H9 (cell line): ENCODE results near the gene URB1. TPM values are rescaled to one million over a fixed set of nuclear protein-coding genes. Genes with fewer than 3 reads are reported as not detected.

Source experiments
- DNase-seq: peaks from one replicate; pipeline ENCODE4 v3.0.0-alpha.2; 2017
- H2AFZ ChIP-seq: one replicate; pipeline ENCODE4 v1.6.1; 2013; ENCODE audit warnings: mild to moderate bottlenecking, low read length, control low read depth, moderate library complexity
- H2AK5ac ChIP-seq: 2 replicates; pipeline ENCODE4 v1.6.1; 2013; ENCODE audit warnings: low read length, control low read depth, mixed read lengths; ENCODE audit not compliant: insufficient read length
- H2BK120ac ChIP-seq: one replicate; pipeline ENCODE4 v1.6.1; 2013; ENCODE audit warnings: low read depth, mild to moderate bottlenecking, low read length, control low read depth, inconsistent platforms; ENCODE audit not compliant: poor library complexity, severe bottlenecking
- H2BK12ac ChIP-seq: 2 replicates; pipeline ENCODE4 v1.6.1; 2013; ENCODE audit warnings: low read length, control low read depth, mixed read lengths, low read depth; ENCODE audit not compliant: insufficient read length
- H2BK15ac ChIP-seq: 2 replicates; pipeline ENCODE4 v1.6.1; 2013; ENCODE audit warnings: low read depth, low read length, control low read depth
- H2BK20ac ChIP-seq: one replicate; pipeline ENCODE4 v1.6.1; 2013; ENCODE audit warnings: low read depth, mild to moderate bottlenecking, low read length, control low read depth, inconsistent platforms; ENCODE audit not compliant: poor library complexity, severe bottlenecking
- H2BK5ac ChIP-seq: 2 replicates; pipeline ENCODE4 v1.6.1; 2013; ENCODE audit warnings: low read length, control low read depth, mixed read lengths; ENCODE audit not compliant: insufficient read length
- H3K14ac ChIP-seq: 2 replicates; pipeline ENCODE4 v1.6.1; 2013; ENCODE audit warnings: low read length, control low read depth; ENCODE audit not compliant: insufficient read depth
- H3K18ac ChIP-seq: 2 replicates; pipeline ENCODE4 v1.6.1; 2013; ENCODE audit warnings: low read depth, mild to moderate bottlenecking, mixed read lengths, low read length, control low read depth; ENCODE audit not compliant: insufficient read length
- H3K23ac ChIP-seq: 2 replicates; pipeline ENCODE4 v1.6.1; 2013; ENCODE audit warnings: low read length, control low read depth, mixed read lengths, low read depth; ENCODE audit not compliant: insufficient read length
- H3K23me2 ChIP-seq: 2 replicates; pipeline ENCODE4 v1.6.1; 2013; ENCODE audit warnings: low read depth, mild to moderate bottlenecking, mixed read lengths, low read length, control low read depth; ENCODE audit not compliant: insufficient read length, poor library complexity, severe bottlenecking
- H3K27ac ChIP-seq: 2 replicates; pipeline ENCODE4 v1.5.1; 2013; ENCODE audit warnings: low read length, control low read depth, mixed read lengths, low read depth; ENCODE audit not compliant: insufficient read length
- H3K27me3 ChIP-seq: 2 replicates; pipeline ENCODE4 v1.6.1; 2013; ENCODE audit warnings: low read length, control low read depth, inconsistent platforms; ENCODE audit not compliant: insufficient read depth
- H3K4ac ChIP-seq: 2 replicates; pipeline ENCODE4 v1.6.1; 2013; ENCODE audit warnings: low read depth, mild to moderate bottlenecking, control low read depth, inconsistent platforms, low read length, moderate library complexity
- H3K4me1 ChIP-seq: 2 replicates; pipeline ENCODE4 v1.6.1; 2013; ENCODE audit warnings: low read length, control low read depth, inconsistent platforms; ENCODE audit not compliant: insufficient read depth
- H3K4me2 ChIP-seq: 2 replicates; pipeline ENCODE4 v1.6.1; 2013; ENCODE audit warnings: low read length, control low read depth, mixed read lengths; ENCODE audit not compliant: insufficient read length, insufficient read depth
- H3K56ac ChIP-seq: 2 replicates; pipeline ENCODE4 v1.6.1; 2013; ENCODE audit warnings: low read depth, mild to moderate bottlenecking, mixed read lengths, low read length, control low read depth; ENCODE audit not compliant: insufficient read length
- H3K79me1 ChIP-seq: 2 replicates; pipeline ENCODE4 v1.6.1; 2013; ENCODE audit warnings: low read depth, mild to moderate bottlenecking, moderate library complexity, low read length, control low read depth, inconsistent platforms; ENCODE audit not compliant: insufficient read depth, poor library complexity, severe bottlenecking
- H3K79me2 ChIP-seq: 2 replicates; pipeline ENCODE4 v1.6.1; 2013; ENCODE audit warnings: low read length, control low read depth, inconsistent platforms; ENCODE audit not compliant: insufficient read depth
- H3K9ac ChIP-seq: 2 replicates; pipeline ENCODE4 v1.6.1; 2013; ENCODE audit warnings: low read length, control low read depth, mixed read lengths; ENCODE audit not compliant: insufficient read length; ENCODE audit errors: extremely low read depth
- H3K9me3 ChIP-seq: one replicate; pipeline ENCODE4 v1.6.1; 2013; ENCODE audit warnings: low read depth, low read length, inconsistent platforms; ENCODE audit not compliant: control insufficient read depth
- H3T11ph ChIP-seq: one replicate; pipeline ENCODE4 v1.6.1; 2013; ENCODE audit warnings: mild to moderate bottlenecking, low read length, control low read depth, inconsistent platforms
- H4K20me1 ChIP-seq: one replicate; pipeline ENCODE4 v1.6.1; 2013; ENCODE audit not compliant: control insufficient read depth, insufficient read length, insufficient read depth
- H4K5ac ChIP-seq: 2 replicates; pipeline ENCODE4 v1.6.1; 2013; ENCODE audit warnings: low read depth, mild to moderate bottlenecking, mixed read lengths, low read length, control low read depth; ENCODE audit not compliant: insufficient read length
- H4K8ac ChIP-seq: replicated peaks from 2 replicates; pipeline ENCODE4 v1.6.1; 2013; ENCODE audit warnings: low read length, control low read depth, mixed read lengths, low read depth; ENCODE audit not compliant: insufficient read length
- H4K91ac ChIP-seq: 2 replicates; pipeline ENCODE4 v1.6.1; 2013; ENCODE audit warnings: low read depth, mild to moderate bottlenecking, moderate library complexity, mixed read lengths, low read length, control low read depth; ENCODE audit not compliant: insufficient read length
- H3K27ac Mint-ChIP-seq, 3 experiments: 2 replicates in 2 of 3; 3 replicates in 1 of 3; pipeline ENCODE4 v1.8.0; 2020 to 2021; ENCODE audit warnings: mixed read lengths in 3 of 3, mild to moderate bottlenecking in 1 of 3, moderate library complexity in 1 of 3
- H3K27me3 Mint-ChIP-seq: 2 replicates; pipeline ENCODE4 v1.8.0; 2021; ENCODE audit warnings: low read depth, mild to moderate bottlenecking, moderate library complexity, mixed read lengths
- H3K36me3 Mint-ChIP-seq, 3 experiments: 2 replicates in 2 of 3; 3 replicates in 1 of 3; pipeline ENCODE4 v1.8.0; 2020 to 2021; ENCODE audit warnings: low read depth in 3 of 3, mixed read lengths in 3 of 3; ENCODE audit not compliant: insufficient read depth in 1 of 3
- H3K4me1 Mint-ChIP-seq, 2 experiments: 2 replicates each; pipeline ENCODE4 v1.8.0; 2020; ENCODE audit warnings: mixed read lengths in 2 of 2
- H3K4me3 Mint-ChIP-seq, 2 experiments: 2 replicates in 1 of 2; 3 replicates in 1 of 2; pipeline ENCODE4 v1.8.0; 2020 to 2021; ENCODE audit warnings: mild to moderate bottlenecking in 2 of 2, mixed read lengths in 2 of 2, moderate library complexity in 1 of 2
- H3K9me3 Mint-ChIP-seq, 2 experiments: 2 replicates in 1 of 2; 3 replicates in 1 of 2; pipeline ENCODE4 v1.8.0; 2020; ENCODE audit warnings: mild to moderate bottlenecking in 2 of 2, mixed read lengths in 2 of 2, moderate library complexity in 1 of 2
- WGBS: extraction: QIAGEN DNeasy Blood & Tissue Kit; methylation state at CpG from one replicate; pipeline ENCODE4 v1.1.7; 2013; ENCODE audit warnings: missing lambda C conversion rate, low lambda C conversion rate, mixed read lengths; ENCODE audit not compliant: insufficient read length; ENCODE audit errors: extremely low coverage; 5-methylcytosine and 5-hydroxymethylcytosine counted together
- total RNA-seq: library from RNA; stranded (reverse); gene quantifications from 2 replicates; pipeline ENCODE4 v1.2.1, GENCODE V29; 2021
- TF ChIP-seq, protein P1 (sequence below): fragments of 200-600 bp; sonication (generic); conservative IDR thresholded peaks from 3 replicates; pipeline ENCODE4 v1.8.0; 2021; ENCODE audit warnings: antibody characterized with exemption, mild to moderate bottlenecking

Gene URB1
- total RNA-seq, 1 experiment from 2014 or later: 23.5 TPM

DNA sequence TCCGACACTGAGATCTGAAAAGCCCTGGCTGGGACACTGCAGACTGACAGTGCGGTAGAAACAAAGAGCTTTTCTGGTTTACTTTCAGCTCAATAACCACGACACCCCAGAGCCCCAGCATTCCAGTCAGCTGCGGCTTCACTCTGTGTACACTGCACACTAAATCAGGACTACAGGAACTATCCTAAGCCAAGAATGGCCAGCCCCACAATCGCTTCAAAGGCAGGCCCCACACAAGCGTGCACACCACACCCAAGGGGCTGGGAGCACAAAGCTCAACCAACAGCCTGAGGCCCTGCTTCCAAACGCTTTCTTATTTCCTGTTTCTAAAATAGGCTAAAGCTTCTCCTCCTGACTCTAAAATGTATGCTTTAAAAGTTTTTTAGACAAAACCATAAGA lies 28.4 kb downstream of the URB1 start:
- TF ChIP-seq, protein P1, sequence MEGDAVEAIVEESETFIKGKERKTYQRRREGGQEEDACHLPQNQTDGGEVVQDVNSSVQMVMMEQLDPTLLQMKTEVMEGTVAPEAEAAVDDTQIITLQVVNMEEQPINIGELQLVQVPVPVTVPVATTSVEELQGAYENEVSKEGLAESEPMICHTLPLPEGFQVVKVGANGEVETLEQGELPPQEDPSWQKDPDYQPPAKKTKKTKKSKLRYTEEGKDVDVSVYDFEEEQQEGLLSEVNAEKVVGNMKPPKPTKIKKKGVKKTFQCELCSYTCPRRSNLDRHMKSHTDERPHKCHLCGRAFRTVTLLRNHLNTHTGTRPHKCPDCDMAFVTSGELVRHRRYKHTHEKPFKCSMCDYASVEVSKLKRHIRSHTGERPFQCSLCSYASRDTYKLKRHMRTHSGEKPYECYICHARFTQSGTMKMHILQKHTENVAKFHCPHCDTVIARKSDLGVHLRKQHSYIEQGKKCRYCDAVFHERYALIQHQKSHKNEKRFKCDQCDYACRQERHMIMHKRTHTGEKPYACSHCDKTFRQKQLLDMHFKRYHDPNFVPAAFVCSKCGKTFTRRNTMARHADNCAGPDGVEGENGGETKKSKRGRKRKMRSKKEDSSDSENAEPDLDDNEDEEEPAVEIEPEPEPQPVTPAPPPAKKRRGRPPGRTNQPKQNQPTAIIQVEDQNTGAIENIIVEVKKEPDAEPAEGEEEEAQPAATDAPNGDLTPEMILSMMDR: no peak
- no peak for DNase-seq
- H3K27ac ChIP-seq: no peak overlapping the region
- H2BK15ac ChIP-seq: no peak overlapping the region
- H2AK5ac ChIP-seq: no peak overlapping the region
- no peaks in the 10 kb centered on the region for H3K27me3 ChIP-seq
- H3K18ac ChIP-seq: no peak overlapping the region
- no CpG with 5 or more reads among the region's 7 CpGs for WGBS
- H3K27ac Mint-ChIP-seq: peak overlapping the region in 2 of 3 experiments; percentile 12 to 78; a peak in 3 of 7 replicates
- H2BK20ac ChIP-seq: no peak overlapping the region
- no peaks in the 10 kb centered on the region for H3K23me2 ChIP-seq
- H4K8ac ChIP-seq: no peak overlapping the region
- H3K4me1 Mint-ChIP-seq: no peaks in the 10 kb centered on the region
- H3K36me3 Mint-ChIP-seq: peaks cover 57 to 88% (median 87%) of the 10 kb centered on the region in 3 experiments; a peak in 6 of 7 replicates
- no peak overlapping the region for H3K4me3 Mint-ChIP-seq
- no peaks in the 10 kb centered on the region for H3K4me1 ChIP-seq
- no peaks in the 10 kb centered on the region for H3K9me3 Mint-ChIP-seq
- H3K9ac ChIP-seq: no peak overlapping the region
- no peak overlapping the region for H3K4me2 ChIP-seq
- H3K23ac ChIP-seq: no peak overlapping the region
- no peak overlapping the region for H3K14ac ChIP-seq
- H3K27me3 Mint-ChIP-seq: no peaks in the 10 kb centered on the region
- H3K9me3 ChIP-seq: no peaks in the 10 kb centered on the region
- no peak overlapping the region for H3T11ph ChIP-seq
- no peaks in the 10 kb centered on the region for H3K79me2 ChIP-seq
- no peak overlapping the region for H3K4ac ChIP-seq
- H3K56ac ChIP-seq: no peak overlapping the region
- no peak overlapping the region for H4K91ac ChIP-seq
- H4K20me1 ChIP-seq: no peaks in the 10 kb centered on the region
- no peak overlapping the region for H2BK12ac ChIP-seq
- H4K5ac ChIP-seq: no peak overlapping the region
- H3K79me1 ChIP-seq: no peaks in the 10 kb centered on the region
- H2BK120ac ChIP-seq: no peak overlapping the region
- no peak overlapping the region for H2AFZ ChIP-seq
- no peak overlapping the region for H2BK5ac ChIP-seq
